WERI-Rb-1 (cell line): ENCODE results near the gene FBLN5.

Source experiments
- DNase-seq: peaks from one replicate; pipeline ENCODE4 v3.0.0-alpha.2; 2020
- H3K27ac ChIP-seq: fragments of 250-450 bp; sonication (Bioruptor Pico); 2 replicates; pipeline ENCODE4 v1.5.1; 2020; ENCODE audit warnings: mild to moderate bottlenecking, moderate library complexity
- H3K27me3 ChIP-seq: fragments of 250-450 bp; sonication (Bioruptor Pico); 2 replicates; pipeline ENCODE4 v1.5.1; 2021; ENCODE audit warnings: mild to moderate bottlenecking, low read depth, moderate library complexity; ENCODE audit not compliant: insufficient read depth, severe bottlenecking
- H3K36me3 ChIP-seq: fragments of 250-450 bp; sonication (Bioruptor Pico); 2 replicates; pipeline ENCODE4 v1.5.1; 2020; ENCODE audit warnings: mild to moderate bottlenecking, moderate library complexity
- H3K4me3 ChIP-seq: 2 replicates; pipeline ENCODE4 v1.5.1; 2011; ENCODE audit warnings: low read depth, mild to moderate bottlenecking, control low read depth, low read length
- H3K9me3 ChIP-seq: fragments of 250-450 bp; sonication (Bioruptor Pico); 2 replicates; pipeline ENCODE4 v1.5.1; 2021; ENCODE audit warnings: mild to moderate bottlenecking, moderate library complexity; ENCODE audit not compliant: severe bottlenecking
- CTCF ChIP-seq: IDR thresholded peaks from 2 replicates; pipeline ENCODE4 v1.5.1; 2011; ENCODE audit warnings: low read depth, mild to moderate bottlenecking, control low read depth, inconsistent platforms, low read length

FBLN5 gene

GRCh38 chr14:91929700-91930099 lies 17.8 kb downstream of the FBLN5 start:
- no peaks in the 10 kb centered on the region for H3K9me3 ChIP-seq
- TF ChIP-seq CTCF: no peak
- no peaks in the 10 kb centered on the region for H3K27me3 ChIP-seq
- H3K36me3 ChIP-seq: no peaks in the 10 kb centered on the region
- DNase-seq: no peak
- no peak overlapping the region for H3K27ac ChIP-seq
- no peak overlapping the region for H3K4me3 ChIP-seq

- no peak for TF ChIP-seq CTCF
- Histone ChIP-seq H3K9me3 (no peaks in the 10 kb centered on the region), H3K4me3 (no peak overlapping the region), H3K36me3 (no peaks in the 10 kb centered on the region), H3K27me3 (no peaks in the 10 kb centered on the region), H3K27ac (no peak overlapping the region)
- no peak for DNase-seq
Observed at GRCh38 chr14:91927800-91928199, 19.7 kb downstream of the FBLN5 start.

GRCh38 chr14:91927191-91927590 lies 20.3 kb downstream of the FBLN5 start:
- Histone ChIP-seq H3K27ac (no peak overlapping the region), H3K4me3 (no peak overlapping the region), H3K9me3 (no peaks in the 10 kb centered on the region), H3K36me3 (no peaks in the 10 kb centered on the region), H3K27me3 (no peaks in the 10 kb centered on the region)
- no peak for DNase-seq
- no peak for TF ChIP-seq CTCF

GRCh38 chr14:91926131-91926890 lies 21.2 kb downstream of the FBLN5 start:
- Histone ChIP-seq H3K27me3 (no peaks in the 10 kb centered on the region), H3K4me3 (no peak overlapping the region), H3K27ac (no peak overlapping the region), H3K36me3 (no peaks in the 10 kb centered on the region), H3K9me3 (no peaks in the 10 kb centered on the region)
- DNase-seq: no peak
- no peak for TF ChIP-seq CTCF

GRCh38 chr14:91925727-91926121 lies 21.8 kb downstream of the FBLN5 start:
- Histone ChIP-seq H3K27ac (no peak overlapping the region), H3K4me3 (no peak overlapping the region)

More at GRCh38 chr14:91925727-91926121, 21.8 kb downstream of the FBLN5 start:
- TF ChIP-seq CTCF: no peak
- H3K9me3 ChIP-seq: no peaks in the 10 kb centered on the region
- no peaks in the 10 kb centered on the region for H3K27me3 ChIP-seq
- no peak for DNase-seq
- H3K36me3 ChIP-seq: no peaks in the 10 kb centered on the region
